ENCODE data around the gene PIRT. TPM values are rescaled to one million over a fixed set of nuclear protein-coding genes. Genes with fewer than 3 reads are reported as not detected.

The PIRT gene
- total RNA-seq, 2 donors from 2014 or later: not detected

DNA sequence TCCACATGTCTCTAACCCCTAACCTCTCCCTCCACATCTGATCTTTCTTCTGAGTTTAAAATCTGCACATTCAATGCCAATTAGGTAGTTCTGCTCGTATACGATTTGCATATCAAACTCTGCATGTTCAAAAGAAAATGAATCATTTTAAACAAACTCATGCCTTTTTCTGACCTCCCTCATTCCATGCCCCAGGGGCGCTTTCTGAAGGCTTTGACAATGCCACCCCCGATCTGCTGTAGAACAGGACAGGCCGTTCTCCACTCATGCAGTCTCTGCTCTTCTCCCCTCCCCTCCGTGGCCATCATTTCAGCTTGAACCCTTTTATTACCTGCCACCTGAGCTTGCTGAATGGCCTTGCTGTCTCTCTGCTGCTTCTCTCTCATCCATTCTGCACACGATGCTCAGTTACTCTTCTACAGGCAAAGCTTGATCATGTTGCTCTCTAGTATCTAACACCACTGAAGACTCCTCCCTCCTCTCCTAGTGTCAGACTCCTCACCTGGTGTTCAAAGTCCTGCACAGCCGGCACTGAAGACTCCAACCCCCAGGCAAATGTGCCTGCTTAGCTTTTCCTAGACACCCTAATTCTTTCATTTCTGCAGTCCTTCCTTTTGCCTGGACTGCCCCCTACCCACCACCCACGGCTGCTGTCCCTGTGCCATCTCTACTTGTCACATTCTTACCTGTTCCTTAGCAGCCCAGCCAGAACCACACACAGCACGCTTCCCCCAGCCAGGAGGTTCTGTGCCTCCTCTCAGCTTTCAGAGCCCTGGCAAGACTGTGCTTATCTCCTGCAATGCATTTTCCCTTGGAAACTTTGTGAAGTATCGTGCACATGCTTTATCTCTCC is 40.2 kb downstream of the PIRT start:
- ATAC-seq (peak in 1 of 2 donors; percentile 52), DNase-seq (no peak)
- intact Hi-C loops (cut with DNase I): no loop called here

DNA sequence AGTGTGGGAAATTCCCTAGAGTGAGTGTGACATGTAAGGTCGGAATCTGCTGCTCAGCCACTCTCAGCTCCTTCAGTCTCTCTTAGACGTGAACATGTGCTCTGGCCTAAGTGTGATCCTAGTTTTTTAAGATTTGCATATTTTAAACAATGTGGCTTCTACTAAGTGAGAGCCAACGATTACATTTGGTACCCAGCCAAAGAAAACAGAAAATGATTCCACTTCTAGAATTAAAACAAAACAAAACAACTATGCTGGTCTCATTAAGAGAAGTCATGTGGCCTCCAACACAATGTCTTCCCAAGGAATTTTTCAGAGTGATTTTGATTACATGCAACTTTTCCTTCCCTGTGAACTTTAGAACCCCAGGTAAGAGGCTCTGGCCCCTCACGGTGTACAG is 44.1 kb downstream of the PIRT start:
- no peak for DNase-seq
- intact Hi-C loops (cut with DNase I): no loop called here
- ATAC-seq: no peak

DNA sequence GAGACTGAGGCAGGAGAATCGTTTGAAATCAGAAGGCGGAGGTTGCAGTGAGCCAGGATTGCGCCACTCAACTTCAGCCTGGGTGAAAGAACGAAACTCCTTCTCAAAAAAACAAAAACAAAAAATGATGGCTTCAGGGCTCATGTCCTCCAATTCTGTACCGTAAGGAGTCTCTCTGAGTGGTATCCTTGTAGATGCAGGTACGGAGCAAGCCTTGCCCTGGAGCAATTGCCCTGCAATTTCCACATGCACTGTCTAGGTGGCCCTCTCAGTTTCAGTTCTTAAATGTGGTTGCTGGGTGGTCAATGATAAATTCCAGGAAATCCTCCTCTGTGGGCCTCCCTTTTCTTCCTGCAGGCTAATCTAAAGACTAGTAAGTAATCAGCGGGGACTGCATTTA is 44.6 kb downstream of the PIRT start:
- ATAC-seq (no peak), DNase-seq (no peak)
- intact Hi-C loops (cut with DNase I): no loop called here

DNA sequence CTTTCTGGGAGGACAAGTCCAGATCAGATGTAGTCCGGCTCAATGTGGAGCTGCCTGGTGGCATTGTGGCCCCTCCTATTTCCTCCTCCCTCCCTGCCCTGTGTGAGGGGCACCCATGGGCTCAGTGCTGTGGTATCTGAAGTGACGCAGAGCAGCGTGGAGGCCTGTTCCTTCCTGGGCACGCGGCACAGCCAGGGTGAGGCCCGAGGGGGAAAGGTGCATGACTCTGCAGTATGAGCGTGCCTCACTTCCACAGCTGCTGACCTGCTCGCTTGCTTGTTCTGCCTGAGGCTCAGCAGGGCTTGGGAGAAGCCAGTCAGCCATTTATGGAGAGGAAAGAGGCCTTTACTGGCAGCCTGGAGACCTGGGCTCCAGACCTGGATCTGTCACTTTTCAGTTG is 45.7 kb downstream of the PIRT start:
- no peak for ATAC-seq
- DNase-seq: no peak
- intact Hi-C loops (cut with DNase I): no loop called here

DNA sequence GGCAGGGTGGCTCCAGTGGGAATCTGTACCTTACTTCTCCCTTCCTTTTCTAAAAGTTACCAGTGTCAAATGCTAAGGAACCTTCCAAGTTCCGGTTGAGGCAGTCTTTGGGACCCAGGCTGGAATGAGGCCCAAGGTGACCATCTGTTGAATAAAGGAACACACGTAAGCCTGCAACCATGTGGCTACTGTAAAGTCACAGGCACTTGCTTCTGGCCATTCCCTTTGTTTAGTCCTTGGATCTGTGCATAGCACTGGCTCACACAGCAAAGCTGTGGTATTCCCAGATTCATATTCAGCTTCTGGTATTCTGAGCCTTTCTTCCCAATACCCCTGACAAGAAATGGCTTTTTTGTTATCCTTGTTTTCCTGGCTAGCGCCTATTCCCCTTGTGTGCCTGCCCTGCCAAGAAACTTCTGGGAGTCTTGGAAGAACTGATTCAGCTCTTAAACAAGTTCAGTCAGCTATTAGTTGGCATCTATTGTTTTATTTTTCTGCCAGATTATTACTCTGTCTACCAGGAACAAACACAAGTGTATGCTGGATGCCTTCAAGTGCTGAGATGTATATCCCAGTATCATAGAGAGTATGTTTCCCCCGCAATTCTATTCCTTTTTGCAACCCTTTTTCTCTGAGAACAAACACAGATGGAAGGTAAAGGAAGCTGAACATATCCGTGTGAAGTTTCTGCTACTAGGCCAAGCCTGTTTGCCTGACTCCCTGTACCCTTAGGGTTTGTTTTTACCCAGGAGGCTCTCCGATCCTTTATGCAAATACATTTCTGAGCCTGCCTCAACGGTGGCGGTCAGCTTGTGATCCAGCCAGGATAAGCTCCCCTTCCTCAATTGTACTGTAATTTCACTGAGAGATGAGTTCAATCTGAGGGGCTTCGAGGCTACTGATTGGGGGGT is 47.1 kb downstream of the PIRT start:
- DNase-seq (no peak), ATAC-seq (peak; percentile 35 to 41)
- intact Hi-C loops (cut with DNase I): no loop called here

DNA sequence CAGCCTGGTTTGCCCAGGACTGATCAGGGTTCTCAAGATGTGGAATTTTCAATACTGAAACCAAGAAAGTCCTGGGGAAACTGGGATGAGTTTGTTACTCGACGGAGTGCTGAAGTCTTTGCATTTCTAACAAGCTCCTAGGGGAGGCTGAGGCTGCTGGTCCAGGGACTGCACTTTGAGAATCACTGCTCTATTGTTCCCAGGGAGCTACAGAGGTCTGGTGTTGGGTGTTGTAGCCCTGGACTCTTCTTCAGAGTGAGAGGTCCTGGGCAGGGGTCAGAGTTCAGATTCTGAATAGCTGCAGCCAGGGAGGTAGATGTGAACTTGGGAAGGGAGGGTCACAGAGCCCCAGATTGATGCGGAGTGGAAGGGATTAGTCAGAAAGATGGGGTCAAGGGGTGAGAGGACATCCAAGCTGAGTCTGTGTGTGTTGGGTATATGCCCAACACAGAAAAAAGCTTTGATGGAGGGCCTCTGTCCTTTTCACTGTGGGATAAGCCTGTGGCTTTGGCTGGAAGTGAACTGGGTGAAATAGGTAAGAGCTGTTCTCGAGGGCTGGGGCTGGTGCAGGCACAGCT is 48.1 kb downstream of the PIRT start:
- ATAC-seq: no peak
- no peak for DNase-seq
- intact Hi-C loops (cut with DNase I): no loop called here

DNA sequence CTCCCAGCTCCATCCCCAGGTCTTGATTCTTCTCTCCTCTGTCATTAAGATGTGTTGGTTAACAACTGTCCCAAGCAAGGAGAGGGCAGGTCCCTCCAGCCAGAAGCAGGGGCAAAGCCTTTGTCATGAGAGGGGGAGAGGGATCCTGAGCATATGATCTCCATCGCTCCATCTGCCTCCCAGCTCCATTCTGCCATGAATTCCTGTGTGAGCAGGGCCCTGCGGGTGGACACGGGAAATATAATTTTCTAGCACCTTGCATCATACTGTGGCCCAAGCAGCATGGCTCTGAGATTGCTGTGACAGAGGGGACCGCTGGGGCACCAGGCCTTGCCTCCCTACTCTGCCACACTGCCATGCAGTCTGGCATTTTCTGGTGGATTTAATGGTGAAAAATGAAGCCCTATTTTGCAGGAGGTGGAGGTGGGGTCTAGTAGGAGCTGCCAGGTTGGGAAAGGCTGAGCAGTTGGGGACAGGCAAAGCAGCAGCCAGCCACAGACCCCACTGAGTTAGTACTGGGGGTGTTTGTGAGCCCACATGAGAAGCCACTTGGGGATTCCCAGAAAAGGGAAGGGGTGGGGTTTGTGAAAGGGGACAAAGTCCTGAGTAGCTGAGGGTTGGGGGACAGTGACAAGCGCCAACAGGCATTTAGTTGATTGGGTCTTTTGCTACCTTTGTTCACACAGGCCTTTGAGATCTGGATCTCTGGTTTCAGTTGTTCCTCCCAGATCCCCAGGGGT is 50.4 kb downstream of the PIRT start:
- DNase-seq: no peak
- intact Hi-C loops (cut with DNase I): no loop called here

DNA sequence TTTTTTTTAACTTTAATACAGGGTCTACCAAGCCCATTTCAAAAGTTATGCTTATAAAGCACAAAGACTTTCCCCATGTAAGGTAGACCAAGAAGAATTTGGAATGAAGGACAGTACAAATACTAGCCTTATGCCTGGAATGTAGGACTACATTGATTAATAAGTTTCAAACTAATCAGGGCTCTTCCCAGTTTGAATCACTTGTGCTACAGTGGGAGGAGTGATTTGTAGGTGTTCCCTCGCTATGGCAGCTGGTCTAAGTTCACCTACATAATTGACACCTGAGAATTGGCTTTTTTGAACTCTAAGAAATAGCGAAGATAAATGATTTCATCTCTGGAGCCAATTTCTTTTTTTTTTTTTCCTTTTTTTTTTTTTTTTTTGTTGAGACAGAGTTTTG is 52.6 kb downstream of the PIRT start:
- DNase-seq (no peak), ATAC-seq (no peak)
- intact Hi-C loops (cut with DNase I): no loop called here

More for the DNA sequence above, 50.4 kb downstream of the PIRT start:
- ATAC-seq: no peak

DNA sequence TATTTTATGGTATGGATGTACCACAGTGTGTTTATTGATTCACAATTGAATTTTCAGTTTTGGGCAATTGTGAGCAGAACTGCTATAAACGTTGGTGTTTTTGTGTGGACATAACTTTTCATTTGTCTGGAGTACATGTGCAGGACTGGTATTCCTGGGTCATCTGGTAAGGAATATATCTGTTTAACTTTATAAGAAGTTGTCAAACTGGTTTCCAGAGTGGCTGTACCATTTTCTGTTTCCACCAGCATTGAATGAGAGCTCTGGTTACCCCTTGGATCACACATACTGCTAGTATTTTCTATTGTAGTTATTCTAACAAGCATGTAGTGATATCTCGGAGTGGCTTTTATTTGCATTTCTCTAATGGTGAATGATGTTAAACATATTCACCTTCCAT is 58.3 kb downstream of the PIRT start:
- DNase-seq: no peak
- intact Hi-C loops (cut with DNase I): no loop called here
- ATAC-seq: no peak

DNA sequence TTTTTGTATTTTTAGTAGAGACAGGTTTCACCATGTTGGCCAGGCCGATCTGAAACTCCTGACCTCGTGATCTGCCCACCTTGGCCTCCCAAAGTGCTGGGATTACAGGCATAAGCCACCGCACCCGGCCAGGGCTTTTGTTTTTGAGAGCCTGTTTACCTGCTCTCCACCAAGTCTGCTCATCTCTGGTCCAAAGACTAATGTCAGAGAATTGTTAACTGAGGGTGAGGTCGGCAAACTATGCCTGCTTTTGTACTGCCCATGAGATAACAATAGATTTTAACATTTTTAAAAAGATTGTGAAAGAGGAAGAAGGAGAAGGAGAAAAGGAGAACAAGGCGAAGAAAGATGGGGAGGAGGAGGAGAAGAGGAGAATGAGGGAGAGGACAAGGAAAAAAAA is 60.0 kb downstream of the PIRT start:
- intact Hi-C loops (cut with DNase I): no loop called here
- DNase-seq: no peak
- no peak for ATAC-seq

DNA sequence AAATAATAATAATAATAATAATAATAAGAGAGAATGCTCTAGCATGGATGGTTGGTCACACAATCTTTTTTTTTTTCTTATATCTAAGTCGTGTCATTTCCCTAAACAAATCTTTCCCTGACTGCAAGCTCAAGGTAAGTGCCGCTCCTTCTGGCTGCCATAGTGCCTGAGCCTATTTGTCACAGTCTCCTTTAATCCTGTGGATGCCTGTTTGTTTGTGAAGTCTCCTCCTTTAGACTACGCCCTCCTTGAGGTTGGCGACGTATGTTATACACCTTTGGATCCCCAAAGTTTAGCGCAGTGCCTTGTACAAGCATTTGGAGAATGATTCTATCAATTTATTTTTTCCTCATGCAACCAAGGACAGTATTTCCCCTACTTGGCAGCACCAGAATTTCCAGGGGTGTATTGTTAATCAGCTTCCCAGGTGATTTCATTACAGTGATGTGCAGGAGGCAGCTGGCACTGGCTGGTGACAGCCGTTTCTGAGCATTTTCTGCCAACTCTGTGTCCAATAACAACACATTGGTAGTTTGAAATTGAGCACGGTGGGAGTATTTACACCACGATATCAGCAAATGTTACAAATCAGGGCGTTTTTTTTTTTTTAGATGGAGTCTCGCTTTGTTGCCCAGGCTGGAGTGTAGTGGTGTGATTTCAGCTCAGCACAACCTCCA is 60.6 kb downstream of the PIRT start:
- DNase-seq (no peak), ATAC-seq (no peak)
- intact Hi-C loops (cut with DNase I): no loop called here

DNA sequence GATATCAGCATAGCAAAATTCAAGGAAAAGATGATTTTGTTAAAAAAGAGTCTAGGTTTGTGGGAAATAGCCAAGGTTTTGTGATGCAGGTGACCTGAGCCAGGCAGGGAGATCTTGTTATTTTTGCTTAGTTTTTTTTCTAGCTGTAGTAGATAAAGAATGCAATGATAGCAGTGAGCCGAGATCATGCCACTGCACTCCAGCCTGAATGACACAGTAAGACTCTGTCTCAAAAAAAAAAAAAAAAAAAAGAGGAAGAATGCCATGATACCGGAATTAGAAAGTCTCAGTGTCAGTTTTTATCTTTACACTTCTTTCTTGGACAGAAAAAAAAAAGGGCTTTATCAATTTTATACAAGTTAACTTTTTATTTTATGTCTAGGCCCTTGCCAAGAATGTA is 61.5 kb downstream of the PIRT start:
- no peak for ATAC-seq
- no peak for DNase-seq
- intact Hi-C loops (cut with DNase I): no loop called here

DNA sequence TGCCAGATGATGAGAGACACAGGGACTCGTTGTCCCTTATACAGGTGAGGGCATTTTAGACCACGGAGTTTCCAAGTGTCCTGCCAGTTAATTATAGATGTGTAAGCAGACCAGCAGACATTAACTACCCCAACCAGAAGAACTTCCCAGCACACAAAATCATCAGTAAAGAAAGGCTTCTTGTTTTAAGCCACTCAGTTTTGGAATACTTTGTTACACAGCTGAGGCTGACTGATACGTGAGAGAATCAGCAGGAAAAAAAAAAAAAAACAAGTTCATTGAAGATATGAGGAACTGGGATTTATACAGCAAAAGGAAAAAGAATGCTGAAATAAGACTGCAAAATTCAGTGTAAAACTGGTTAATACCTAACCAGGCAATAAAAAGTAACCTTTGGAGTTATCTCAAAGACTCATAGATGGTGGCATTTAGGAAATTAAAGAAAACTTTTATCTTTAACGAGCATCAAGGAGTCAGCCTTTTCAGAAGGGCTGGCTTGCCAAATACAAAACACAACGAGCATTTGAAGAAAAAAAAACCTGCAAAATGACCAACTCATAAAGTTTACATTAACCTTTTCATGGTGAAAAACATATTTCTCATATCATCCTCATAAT is 62.0 kb downstream of the PIRT start:
- no peak for ATAC-seq
- intact Hi-C loops (cut with DNase I): no loop called here
- DNase-seq: no peak

DNA sequence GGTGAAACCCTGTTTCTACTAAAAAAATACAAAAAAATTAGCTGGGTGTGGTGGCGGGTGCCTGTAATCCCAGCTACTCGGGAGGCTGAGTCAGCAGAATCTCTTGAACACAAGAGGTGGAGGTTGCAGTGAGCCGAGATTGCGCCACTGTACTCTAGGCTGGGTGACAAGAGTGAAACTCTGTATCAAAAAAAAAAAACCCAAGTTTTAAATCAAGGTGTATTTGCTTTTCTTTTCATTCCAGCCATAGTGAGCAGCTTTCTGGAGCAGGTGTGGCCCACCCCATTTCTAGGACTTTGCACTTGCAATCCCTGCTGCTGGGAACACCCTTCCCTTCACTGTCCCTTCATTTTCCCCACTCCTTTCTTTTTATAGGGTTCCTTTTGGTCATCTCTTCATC is 62.8 kb downstream of the PIRT start:
- ATAC-seq (no peak), DNase-seq (no peak)
- intact Hi-C loops (cut with DNase I): no loop called here

DNA sequence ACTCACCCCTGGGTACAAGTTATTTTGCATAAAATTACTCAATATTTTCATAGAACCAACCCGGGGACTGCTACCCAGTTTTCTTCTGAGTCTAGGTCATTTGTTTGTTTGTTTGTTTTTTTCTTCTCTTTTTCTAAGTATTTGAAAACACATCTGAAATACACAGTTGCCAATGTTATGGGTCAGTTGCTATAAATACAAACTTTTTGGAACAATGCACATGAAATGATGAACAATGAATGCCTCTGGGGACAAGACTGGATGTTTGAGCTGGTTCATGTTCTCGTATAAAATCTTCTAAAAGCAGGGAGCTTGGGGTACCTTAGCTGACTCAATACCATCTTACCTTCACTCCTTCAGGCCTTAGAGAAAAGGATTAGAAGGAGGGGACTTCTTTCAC is 64.5 kb downstream of the PIRT start:
- intact Hi-C loops (cut with DNase I): no loop called here
- DNase-seq: no peak
- ATAC-seq: no peak
